ENCODE results near the gene DCAF12. TPM values are rescaled to one million over a fixed set of nuclear protein-coding genes. Genes with fewer than 3 reads are reported as not detected.

The DCAF12 gene
- total RNA-seq, 2 experiments from 2014 or later: 5.4 to 5.9 TPM

- H3K27ac Mint-ChIP-seq: no peak overlapping the region
- H3K36me3 Mint-ChIP-seq (ENCODE audit: low read depth): no peaks in the 10 kb centered on the region
Measured at GRCh38 chr9:34134521-34134920, 8.0 kb upstream of the DCAF12 start.

GRCh38 chr9:34133436-34133949, 7.0 kb upstream of the DCAF12 start:
- H3K9me3 Mint-ChIP-seq: no peaks in the 10 kb centered on the region
- ChIA-PET POLR2A (no interaction called here), CTCF (no interaction called here)

More at GRCh38 chr9:34134521-34134920, 8.0 kb upstream of the DCAF12 start:
- Mint-ChIP-seq H3K27me3 (no peaks in the 10 kb centered on the region), H3K9me3 (no peaks in the 10 kb centered on the region), H3K4me3 (no peak overlapping the region), H3K4me1 (ENCODE audit: low read depth) (no peaks in the 10 kb centered on the region)
- DNase-seq (no peak), ATAC-seq (ENCODE audit: poor library complexity) (no peak)
- Histone ChIP-seq H3K36me3 (ENCODE audit: insufficient read depth, low read length) (no peaks in the 10 kb centered on the region), H3K27me3 (ENCODE audit: control insufficient read depth in 1 of 2, insufficient read depth in 2 of 2, low read length in 2 of 2) (no peaks in the 10 kb centered on the region), H3K9me3 (ENCODE audit: control insufficient read depth in 1 of 2, insufficient read depth in 1 of 2, low read length in 2 of 2) (peaks cover 0 to 3% of the 10 kb centered on the region in 2 experiments), H3K27ac (ENCODE audit: low read depth in 1 of 2, low read length in 2 of 2) (no peak overlapping the region), H3K4me1 (ENCODE audit: insufficient read depth, low read length) (peaks cover 8% of the 10 kb centered on the region), H3K4me3 (ENCODE audit: low read length) (no peak overlapping the region)
- ChIA-PET POLR2A (no interaction called here), CTCF (no interaction called here)
- intact Hi-C loops (cut with DNase I, micrococcal nuclease): no loop called here
- no peak for TF ChIP-seq CTCF (IDR thresholded peaks at IDR 0.05)

GRCh38 chr9:34131571-34131970, 5.1 kb upstream of the DCAF12 start:
- no peaks in the 10 kb centered on the region for H3K9me3 ChIP-seq (ENCODE audit: control insufficient read depth in 1 of 2, insufficient read depth in 1 of 2, low read length in 2 of 2)
- no peak overlapping the region for H3K27ac ChIP-seq (ENCODE audit: low read depth in 1 of 2, low read length in 2 of 2)
- no peak for ATAC-seq (ENCODE audit: poor library complexity)
- H3K36me3 ChIP-seq (ENCODE audit: insufficient read depth, low read length): no peaks in the 10 kb centered on the region
- ChIA-PET POLR2A (no interaction called here), CTCF (no interaction called here)
- H3K4me1 Mint-ChIP-seq (ENCODE audit: low read depth): peaks cover 8% of the 10 kb centered on the region
- no peak for TF ChIP-seq CTCF (IDR thresholded peaks at IDR 0.05)
- no peaks in the 10 kb centered on the region for H3K27me3 Mint-ChIP-seq
- H3K9me3 Mint-ChIP-seq: no peaks in the 10 kb centered on the region
- no peak overlapping the region for H3K27ac Mint-ChIP-seq
- intact Hi-C loops (cut with DNase I, micrococcal nuclease): no loop called here
- peaks cover 8% of the 10 kb centered on the region for H3K4me1 ChIP-seq (ENCODE audit: insufficient read depth, low read length)
- no peak overlapping the region for H3K4me3 ChIP-seq (ENCODE audit: low read length)
- H3K36me3 Mint-ChIP-seq (ENCODE audit: low read depth): peaks cover 6% of the 10 kb centered on the region
- H3K27me3 ChIP-seq (ENCODE audit: control insufficient read depth in 1 of 2, insufficient read depth in 2 of 2, low read length in 2 of 2): no peaks in the 10 kb centered on the region
- no peak for DNase-seq
- H3K4me3 Mint-ChIP-seq: no peak overlapping the region

More at GRCh38 chr9:34133436-34133949, 7.0 kb upstream of the DCAF12 start:
- H3K27me3 ChIP-seq (ENCODE audit: control insufficient read depth in 1 of 2, insufficient read depth in 2 of 2, low read length in 2 of 2): no peaks in the 10 kb centered on the region
- no peak overlapping the region for H3K27ac ChIP-seq (ENCODE audit: low read depth in 1 of 2, low read length in 2 of 2)
- no peak overlapping the region for H3K4me3 ChIP-seq (ENCODE audit: low read length)
- Mint-ChIP-seq H3K4me1 (ENCODE audit: low read depth) (no peaks in the 10 kb centered on the region), H3K27me3 (no peaks in the 10 kb centered on the region), H3K36me3 (ENCODE audit: low read depth) (no peaks in the 10 kb centered on the region), H3K4me3 (no peak overlapping the region), H3K27ac (no peak overlapping the region)
- no peaks in the 10 kb centered on the region for H3K4me1 ChIP-seq (ENCODE audit: insufficient read depth, low read length)
- ATAC-seq (ENCODE audit: poor library complexity) (no peak), DNase-seq (no peak)
- TF ChIP-seq CTCF (IDR thresholded peaks at IDR 0.05): no peak
- peaks cover 0 to 3% of the 10 kb centered on the region in 2 experiments for H3K9me3 ChIP-seq (ENCODE audit: control insufficient read depth in 1 of 2, insufficient read depth in 1 of 2, low read length in 2 of 2)
- intact Hi-C loops (cut with DNase I, micrococcal nuclease): no loop called here
- no peaks in the 10 kb centered on the region for H3K36me3 ChIP-seq (ENCODE audit: insufficient read depth, low read length)

Measured in CD4-positive, alpha-beta T cell (primary cell).